ENCODE measurements around the gene COQ7.

DNA sequence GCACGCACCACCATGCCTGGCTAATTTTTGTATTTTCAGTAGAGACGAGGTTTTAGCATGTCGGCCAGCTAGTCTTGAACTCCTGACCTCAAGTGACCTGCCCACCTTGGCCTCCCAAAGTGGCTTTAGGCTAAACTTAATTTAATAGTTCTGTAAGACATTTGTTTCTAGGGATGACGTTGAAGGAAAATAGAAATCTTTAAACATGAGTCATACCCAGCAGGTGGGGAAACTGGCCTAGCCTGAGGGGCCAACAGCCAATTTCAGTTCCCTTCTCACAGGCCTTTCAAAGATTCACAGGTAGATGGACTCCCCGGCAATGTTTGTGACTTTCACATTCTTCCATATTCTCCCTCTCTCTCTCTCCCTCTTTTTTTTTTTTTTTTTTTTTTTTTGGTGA is 28.2 kb downstream of the COQ7 start:
- TF ChIP-seq, protein P1, sequence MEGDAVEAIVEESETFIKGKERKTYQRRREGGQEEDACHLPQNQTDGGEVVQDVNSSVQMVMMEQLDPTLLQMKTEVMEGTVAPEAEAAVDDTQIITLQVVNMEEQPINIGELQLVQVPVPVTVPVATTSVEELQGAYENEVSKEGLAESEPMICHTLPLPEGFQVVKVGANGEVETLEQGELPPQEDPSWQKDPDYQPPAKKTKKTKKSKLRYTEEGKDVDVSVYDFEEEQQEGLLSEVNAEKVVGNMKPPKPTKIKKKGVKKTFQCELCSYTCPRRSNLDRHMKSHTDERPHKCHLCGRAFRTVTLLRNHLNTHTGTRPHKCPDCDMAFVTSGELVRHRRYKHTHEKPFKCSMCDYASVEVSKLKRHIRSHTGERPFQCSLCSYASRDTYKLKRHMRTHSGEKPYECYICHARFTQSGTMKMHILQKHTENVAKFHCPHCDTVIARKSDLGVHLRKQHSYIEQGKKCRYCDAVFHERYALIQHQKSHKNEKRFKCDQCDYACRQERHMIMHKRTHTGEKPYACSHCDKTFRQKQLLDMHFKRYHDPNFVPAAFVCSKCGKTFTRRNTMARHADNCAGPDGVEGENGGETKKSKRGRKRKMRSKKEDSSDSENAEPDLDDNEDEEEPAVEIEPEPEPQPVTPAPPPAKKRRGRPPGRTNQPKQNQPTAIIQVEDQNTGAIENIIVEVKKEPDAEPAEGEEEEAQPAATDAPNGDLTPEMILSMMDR (conservative IDR thresholded peaks at IDR 0.05; ENCODE audit: low read length) = no peak
- no peak for TF ChIP-seq EZH2phosphoT487 (IDR thresholded peaks at IDR 0.05; ENCODE audit: borderline replicate concordance, low read depth, low read length)

All from OCI-LY7 (cell line).